OCI-LY7 (cell line): ENCODE results near the gene BLMH.

Experiments
- EZH2phosphoT487 ChIP-seq: fragments of 200-600 bp; sonication (generic); IDR thresholded peaks from 2 replicates; pipeline ENCODE4 v1.6.1; 2018; ENCODE audit warnings: low read depth, borderline replicate concordance, mild to moderate bottlenecking, mixed run types, antibody characterized with exemption, low read length, moderate library complexity, mixed read lengths
- TF ChIP-seq, protein P1 (sequence below): fragments of 200-600 bp; sonication (generic); conservative IDR thresholded peaks from 2 replicates; pipeline ENCODE4 v1.5.1; 2014; ENCODE audit warnings: mild to moderate bottlenecking, antibody characterized with exemption, low read length, moderate library complexity, mixed read lengths

DNA sequence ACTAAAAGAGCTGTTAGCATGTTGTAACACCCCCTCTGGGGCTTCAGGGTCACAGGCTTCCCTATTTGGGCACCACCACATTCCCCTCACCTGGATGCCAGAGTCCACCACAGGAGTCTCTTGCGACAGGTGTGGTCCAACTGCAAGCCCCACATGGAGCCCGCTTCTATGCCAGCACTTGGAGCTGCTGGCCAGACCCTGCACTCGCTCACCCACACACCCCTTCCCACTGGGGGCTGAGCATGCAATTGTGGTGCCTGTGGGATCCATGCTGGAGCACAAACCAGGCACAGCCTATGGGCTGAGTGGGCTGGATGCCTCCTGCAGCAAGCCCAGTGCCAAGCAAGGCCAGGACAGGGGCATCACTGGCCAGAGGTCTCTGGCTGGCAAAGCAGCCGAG lies 6.0 kb upstream of the BLMH start:
- TF ChIP-seq, protein P1, sequence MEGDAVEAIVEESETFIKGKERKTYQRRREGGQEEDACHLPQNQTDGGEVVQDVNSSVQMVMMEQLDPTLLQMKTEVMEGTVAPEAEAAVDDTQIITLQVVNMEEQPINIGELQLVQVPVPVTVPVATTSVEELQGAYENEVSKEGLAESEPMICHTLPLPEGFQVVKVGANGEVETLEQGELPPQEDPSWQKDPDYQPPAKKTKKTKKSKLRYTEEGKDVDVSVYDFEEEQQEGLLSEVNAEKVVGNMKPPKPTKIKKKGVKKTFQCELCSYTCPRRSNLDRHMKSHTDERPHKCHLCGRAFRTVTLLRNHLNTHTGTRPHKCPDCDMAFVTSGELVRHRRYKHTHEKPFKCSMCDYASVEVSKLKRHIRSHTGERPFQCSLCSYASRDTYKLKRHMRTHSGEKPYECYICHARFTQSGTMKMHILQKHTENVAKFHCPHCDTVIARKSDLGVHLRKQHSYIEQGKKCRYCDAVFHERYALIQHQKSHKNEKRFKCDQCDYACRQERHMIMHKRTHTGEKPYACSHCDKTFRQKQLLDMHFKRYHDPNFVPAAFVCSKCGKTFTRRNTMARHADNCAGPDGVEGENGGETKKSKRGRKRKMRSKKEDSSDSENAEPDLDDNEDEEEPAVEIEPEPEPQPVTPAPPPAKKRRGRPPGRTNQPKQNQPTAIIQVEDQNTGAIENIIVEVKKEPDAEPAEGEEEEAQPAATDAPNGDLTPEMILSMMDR: no peak
- TF ChIP-seq EZH2phosphoT487: no peak
